ENCODE measurements around the gene EEF1AKMT3. TPM values are rescaled to one million over a fixed set of nuclear protein-coding genes. Genes with fewer than 3 reads are reported as not detected.

EEF1AKMT3 gene
- total and polyA plus RNA-seq, 2 experiments from 2014 or later = 1.3 to 5.3 TPM

DNA sequence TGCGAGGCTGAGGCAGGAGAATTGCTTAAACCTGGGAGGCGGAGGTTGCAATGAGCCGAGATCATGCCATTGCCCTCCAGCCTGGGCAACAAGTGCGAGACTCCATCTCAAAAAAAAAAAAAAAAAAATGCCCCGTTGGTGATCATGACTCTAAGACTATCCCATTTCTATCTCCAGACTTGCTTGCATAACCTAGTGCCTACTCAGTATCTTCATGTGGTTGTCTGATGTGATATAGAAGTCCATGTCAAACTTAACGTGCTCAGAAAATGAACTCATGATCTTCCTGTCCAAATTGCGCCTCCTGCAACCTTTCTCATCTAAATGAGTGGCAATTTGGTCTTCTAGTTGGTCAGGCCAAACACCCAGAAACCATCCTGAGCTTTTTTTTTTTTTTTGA is 5.5 kb downstream of the EEF1AKMT3 start:
- H3K36me3 ChIP-seq (ENCODE audit: insufficient read depth) = no peaks in the 10 kb centered on the region
- no peaks in the 10 kb centered on the region for H3K9me2 ChIP-seq (ENCODE audit: insufficient read depth)
- H3K4me2 ChIP-seq = no peak overlapping the region
- H3K27me3 ChIP-seq (ENCODE audit: insufficient read depth) = peaks cover 15% of the 10 kb centered on the region
- Mint-ChIP-seq H3K36me3 (ENCODE audit: low read depth) (0 out of 3 replicates have a peak, but pooled peaks cover 3% of the 10 kb centered on the region), H3K9me3 (no peaks in the 10 kb centered on the region; the same call in 2 of the 3 replicates), H3K27ac (no peak overlapping the region), H3K4me3 (no peak overlapping the region), H3K4me1 (peaks cover under 1% of the 10 kb centered on the region; the same call in 2 of the 3 replicates), H3K27me3 (ENCODE audit: insufficient read depth, low read depth, poor library complexity) (peaks cover 5% of the 10 kb centered on the region)
- TF ChIP-seq EZH2phosphoT487 (IDR thresholded peaks at IDR 0.05; ENCODE audit: unreplicated experiment) (no peak), NANOG (IDR thresholded peaks at IDR 0.05; ENCODE audit: borderline replicate concordance) (no peak)
- no peaks in the 10 kb centered on the region for H3F3A ChIP-seq (replicated peaks; ENCODE audit: low read depth)
- H2AFZ ChIP-seq = no peak overlapping the region
- H3K4me3 ChIP-seq = no peak overlapping the region
- no peak overlapping the region for H3K27ac ChIP-seq (ENCODE audit: low read depth)
- H3K4me1 ChIP-seq (ENCODE audit: insufficient read depth) = no peaks in the 10 kb centered on the region
- no peaks in the 10 kb centered on the region; the same call in 1 of the 2 replicates for H4K20me1 ChIP-seq (replicated peaks; ENCODE audit: insufficient read depth)
- peaks cover 2% of the 10 kb centered on the region for H3K79me2 ChIP-seq (replicated peaks; ENCODE audit: insufficient read depth)
- ATAC-seq (no peak), DNase-seq (ENCODE audit: low spot score) (no peak)

DNA sequence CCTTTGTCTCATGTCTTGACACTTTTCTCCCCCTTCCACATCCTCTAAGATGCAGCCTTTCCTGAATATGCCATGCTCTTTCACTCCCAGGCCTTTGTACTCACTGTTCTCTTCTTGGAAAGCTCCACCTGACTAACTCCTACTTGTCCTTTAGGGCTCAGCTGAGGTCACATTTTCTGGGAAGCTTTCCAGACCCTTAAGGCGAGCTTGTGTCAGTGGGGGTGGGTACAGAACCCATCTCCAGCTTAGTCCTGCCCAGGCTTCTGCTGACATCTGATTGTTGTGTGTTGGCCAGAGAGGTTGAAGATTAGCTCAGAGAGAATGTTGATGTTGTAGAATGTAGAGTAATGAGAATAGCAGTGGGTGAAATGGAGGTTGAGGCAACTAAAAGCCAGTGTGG is 7.3 kb downstream of the EEF1AKMT3 start:
- H2AFZ ChIP-seq = no peak overlapping the region
- H3K36me3 ChIP-seq (ENCODE audit: insufficient read depth) = no peaks in the 10 kb centered on the region
- peaks cover 4% of the 10 kb centered on the region; the same call in 1 of the 3 replicates for H3K4me1 Mint-ChIP-seq
- peaks cover 2% of the 10 kb centered on the region for H3K27me3 Mint-ChIP-seq (ENCODE audit: insufficient read depth, low read depth, poor library complexity)
- no peaks in the 10 kb centered on the region for H3K9me2 ChIP-seq (ENCODE audit: insufficient read depth)
- peaks cover 5% of the 10 kb centered on the region; the same call in 1 of the 2 replicates for H3K4me1 ChIP-seq (ENCODE audit: insufficient read depth)
- H3K36me3 Mint-ChIP-seq (ENCODE audit: low read depth) = peaks cover 11% of the 10 kb centered on the region; the same call in 1 of the 3 replicates
- no peak overlapping the region for H3K4me3 ChIP-seq
- H4K20me1 ChIP-seq (replicated peaks; ENCODE audit: insufficient read depth) = no peaks in the 10 kb centered on the region
- H3K79me2 ChIP-seq (replicated peaks; ENCODE audit: insufficient read depth) = peaks cover 18% of the 10 kb centered on the region
- no peaks in the 10 kb centered on the region for H3F3A ChIP-seq (replicated peaks; ENCODE audit: low read depth)
- H3K4me2 ChIP-seq = no peak overlapping the region
- no peak overlapping the region for H3K4me3 Mint-ChIP-seq
- DNase-seq (ENCODE audit: low spot score) = no peak
- no peaks in the 10 kb centered on the region for H3K9me3 Mint-ChIP-seq
- no peak overlapping the region for H3K27ac Mint-ChIP-seq
- no peaks in the 10 kb centered on the region for H3K27me3 ChIP-seq (ENCODE audit: insufficient read depth)
- no peak overlapping the region for H3K27ac ChIP-seq (ENCODE audit: low read depth)
- no peak for ATAC-seq
- TF ChIP-seq JUNB (IDR thresholded peaks at IDR 0.05; ENCODE audit: unreplicated experiment) (no peak), POLR2AphosphoS5 (IDR thresholded peaks at IDR 0.05; ENCODE audit: low read depth) (no peak), ETS1 (IDR thresholded peaks at IDR 0.05) (no peak), STAT1 (IDR thresholded peaks at IDR 0.05; ENCODE audit: unreplicated experiment) (no peak), EZH2phosphoT487 (IDR thresholded peaks at IDR 0.05; ENCODE audit: unreplicated experiment) (no peak), REST (IDR thresholded peaks at IDR 0.05; ENCODE audit: unreplicated experiment) (no peak), CTCF (conservative IDR thresholded peaks at IDR 0.05; ENCODE audit: low read depth in 2 of 2) (no peak)
- TF ChIP-seq, protein P1, sequence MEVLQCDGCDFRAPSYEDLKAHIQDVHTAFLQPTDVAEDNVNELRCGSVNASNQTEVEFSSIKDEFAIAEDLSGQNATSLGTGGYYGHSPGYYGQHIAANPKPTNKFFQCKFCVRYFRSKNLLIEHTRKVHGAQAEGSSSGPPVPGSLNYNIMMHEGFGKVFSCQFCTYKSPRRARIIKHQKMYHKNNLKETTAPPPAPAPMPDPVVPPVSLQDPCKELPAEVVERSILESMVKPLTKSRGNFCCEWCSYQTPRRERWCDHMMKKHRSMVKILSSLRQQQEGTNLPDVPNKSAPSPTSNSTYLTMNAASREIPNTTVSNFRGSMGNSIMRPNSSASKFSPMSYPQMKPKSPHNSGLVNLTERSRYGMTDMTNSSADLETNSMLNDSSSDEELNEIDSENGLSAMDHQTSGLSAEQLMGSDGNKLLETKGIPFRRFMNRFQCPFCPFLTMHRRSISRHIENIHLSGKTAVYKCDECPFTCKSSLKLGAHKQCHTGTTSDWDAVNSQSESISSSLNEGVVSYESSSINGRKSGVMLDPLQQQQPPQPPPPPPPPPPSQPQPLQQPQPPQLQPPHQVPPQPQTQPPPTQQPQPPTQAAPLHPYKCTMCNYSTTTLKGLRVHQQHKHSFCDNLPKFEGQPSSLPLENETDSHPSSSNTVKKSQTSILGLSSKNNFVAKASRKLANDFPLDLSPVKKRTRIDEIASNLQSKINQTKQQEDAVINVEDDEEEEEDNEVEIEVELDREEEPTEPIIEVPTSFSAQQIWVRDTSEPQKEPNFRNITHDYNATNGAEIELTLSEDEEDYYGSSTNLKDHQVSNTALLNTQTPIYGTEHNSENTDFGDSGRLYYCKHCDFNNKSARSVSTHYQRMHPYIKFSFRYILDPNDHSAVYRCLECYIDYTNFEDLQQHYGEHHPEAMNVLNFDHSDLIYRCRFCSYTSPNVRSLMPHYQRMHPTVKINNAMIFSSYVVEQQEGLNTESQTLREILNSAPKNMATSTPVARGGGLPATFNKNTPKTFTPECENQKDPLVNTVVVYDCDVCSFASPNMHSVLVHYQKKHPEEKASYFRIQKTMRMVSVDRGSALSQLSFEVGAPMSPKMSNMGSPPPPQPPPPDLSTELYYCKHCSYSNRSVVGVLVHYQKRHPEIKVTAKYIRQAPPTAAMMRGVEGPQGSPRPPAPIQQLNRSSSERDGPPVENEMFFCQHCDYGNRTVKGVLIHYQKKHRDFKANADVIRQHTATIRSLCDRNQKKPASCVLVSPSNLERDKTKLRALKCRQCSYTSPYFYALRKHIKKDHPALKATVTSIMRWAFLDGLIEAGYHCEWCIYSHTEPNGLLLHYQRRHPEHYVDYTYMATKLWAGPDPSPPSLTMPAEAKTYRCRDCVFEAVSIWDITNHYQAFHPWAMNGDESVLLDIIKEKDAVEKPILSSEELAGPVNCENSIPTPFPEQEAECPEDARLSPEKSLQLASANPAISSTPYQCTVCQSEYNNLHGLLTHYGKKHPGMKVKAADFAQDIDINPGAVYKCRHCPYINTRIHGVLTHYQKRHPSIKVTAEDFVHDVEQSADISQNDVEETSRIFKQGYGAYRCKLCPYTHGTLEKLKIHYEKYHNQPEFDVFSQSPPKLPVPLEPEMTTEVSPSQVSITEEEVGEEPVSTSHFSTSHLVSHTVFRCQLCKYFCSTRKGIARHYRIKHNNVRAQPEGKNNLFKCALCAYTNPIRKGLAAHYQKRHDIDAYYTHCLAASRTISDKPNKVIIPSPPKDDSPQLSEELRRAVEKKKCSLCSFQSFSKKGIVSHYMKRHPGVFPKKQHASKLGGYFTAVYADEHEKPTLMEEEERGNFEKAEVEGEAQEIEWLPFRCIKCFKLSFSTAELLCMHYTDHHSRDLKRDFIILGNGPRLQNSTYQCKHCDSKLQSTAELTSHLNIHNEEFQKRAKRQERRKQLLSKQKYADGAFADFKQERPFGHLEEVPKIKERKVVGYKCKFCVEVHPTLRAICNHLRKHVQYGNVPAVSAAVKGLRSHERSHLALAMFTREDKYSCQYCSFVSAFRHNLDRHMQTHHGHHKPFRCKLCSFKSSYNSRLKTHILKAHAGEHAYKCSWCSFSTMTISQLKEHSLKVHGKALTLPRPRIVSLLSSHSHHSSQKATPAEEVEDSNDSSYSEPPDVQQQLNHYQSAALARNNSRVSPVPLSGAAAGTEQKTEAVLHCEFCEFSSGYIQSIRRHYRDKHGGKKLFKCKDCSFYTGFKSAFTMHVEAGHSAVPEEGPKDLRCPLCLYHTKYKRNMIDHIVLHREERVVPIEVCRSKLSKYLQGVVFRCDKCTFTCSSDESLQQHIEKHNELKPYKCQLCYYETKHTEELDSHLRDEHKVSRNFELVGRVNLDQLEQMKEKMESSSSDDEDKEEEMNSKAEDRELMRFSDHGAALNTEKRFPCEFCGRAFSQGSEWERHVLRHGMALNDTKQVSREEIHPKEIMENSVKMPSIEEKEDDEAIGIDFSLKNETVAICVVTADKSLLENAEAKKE (CRISPR knock-in tag; IDR thresholded peaks at IDR 0.05) = no peak
